ENCODE measurements around the gene TMEFF2.

TMEFF2 gene

DNA sequence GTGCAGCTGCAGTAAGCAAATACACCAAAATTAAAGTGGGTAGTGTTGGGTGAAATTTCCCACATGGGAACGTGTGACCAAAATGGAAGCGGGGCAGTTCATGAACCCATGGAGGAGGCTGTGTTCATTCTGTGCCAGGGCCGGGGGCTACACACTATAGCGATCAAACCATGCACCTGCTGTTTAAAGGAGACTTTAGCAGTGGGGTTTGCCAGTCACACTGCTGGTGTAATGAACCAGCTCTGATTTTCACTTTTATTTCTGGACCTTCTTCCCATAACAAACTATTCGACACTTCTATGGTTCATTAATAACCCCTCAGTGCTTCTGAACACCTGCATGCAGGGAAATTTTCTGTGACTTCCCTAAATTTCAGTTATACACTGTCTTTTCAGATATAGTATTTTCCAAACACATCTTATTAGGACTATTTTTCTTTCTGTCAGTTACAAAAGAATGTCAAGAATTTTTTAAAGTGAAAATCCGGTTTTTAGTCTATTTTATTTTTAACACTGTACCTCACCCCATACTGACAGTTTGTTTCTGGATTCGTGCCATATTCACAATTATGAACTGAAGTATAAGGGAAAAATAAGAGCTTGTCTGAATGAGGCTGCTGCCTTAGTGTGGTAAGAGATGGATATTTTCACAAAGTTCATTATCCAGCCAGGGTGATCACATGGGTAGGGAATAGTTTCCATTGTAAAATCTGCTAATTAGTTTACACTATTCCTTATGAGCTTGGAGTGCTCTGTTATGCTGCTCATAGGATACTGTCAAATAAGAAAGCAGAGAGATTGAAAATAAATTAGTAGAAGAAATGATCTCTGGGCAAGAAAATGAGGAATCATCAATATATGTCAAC lies 236.5 kb downstream of the TMEFF2 start:
- DNase-seq, result no peak

DNA sequence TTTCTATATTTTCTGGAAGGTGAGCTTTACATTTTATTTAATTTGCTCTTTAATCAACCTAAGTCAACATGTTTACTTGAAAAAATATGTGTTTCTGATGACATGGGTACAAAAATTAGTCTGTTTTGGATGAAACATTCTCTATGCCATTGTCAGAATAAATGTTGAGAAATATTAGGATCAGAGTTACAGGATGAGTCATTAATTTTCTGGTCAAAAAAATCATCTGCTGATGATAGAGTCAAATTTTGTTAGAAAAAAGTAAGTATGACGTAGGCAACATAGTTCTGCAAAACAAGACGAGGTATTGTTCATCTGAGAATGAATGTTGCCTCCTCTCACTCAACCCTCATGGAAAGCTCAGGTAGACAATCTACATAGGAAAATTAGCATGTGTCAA lies 240.3 kb downstream of the TMEFF2 start:
- no peak for DNase-seq

DNA sequence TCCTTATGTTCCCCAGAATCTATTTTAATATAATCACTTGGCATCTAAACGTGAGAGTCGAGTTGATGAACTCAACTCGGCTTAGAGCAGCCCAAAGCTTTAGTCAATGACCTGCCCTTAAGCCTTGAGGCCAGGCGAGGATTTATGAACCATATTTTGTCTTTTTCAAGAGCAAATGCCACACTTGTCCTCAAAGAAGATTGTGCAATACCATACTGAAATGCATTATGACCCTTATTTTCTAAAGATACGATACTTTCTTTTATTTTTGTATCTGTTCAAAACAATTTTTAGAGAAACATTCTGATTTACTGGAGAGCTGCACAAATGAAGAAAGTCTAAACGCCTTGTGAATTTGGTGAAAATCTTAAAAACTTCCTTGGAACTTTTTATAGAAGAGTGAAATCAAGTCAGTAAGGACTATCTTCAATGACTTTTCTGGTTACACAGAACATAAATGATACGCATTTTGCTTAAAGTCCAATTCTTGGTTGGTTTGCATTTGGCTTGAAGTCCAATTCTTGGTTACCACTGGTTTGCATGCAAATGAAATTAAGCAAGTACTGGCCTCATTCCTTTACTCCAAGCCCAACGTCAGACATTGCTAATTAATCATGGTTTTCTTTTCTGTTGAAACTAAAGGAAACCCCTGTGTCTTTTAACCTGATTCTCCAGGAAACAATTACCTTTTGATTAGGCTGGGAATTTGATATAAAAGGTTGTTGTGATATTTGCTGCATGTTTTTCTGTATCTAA lies 242.0 kb downstream of the TMEFF2 start:
- DNase-seq, result no peak

DNA sequence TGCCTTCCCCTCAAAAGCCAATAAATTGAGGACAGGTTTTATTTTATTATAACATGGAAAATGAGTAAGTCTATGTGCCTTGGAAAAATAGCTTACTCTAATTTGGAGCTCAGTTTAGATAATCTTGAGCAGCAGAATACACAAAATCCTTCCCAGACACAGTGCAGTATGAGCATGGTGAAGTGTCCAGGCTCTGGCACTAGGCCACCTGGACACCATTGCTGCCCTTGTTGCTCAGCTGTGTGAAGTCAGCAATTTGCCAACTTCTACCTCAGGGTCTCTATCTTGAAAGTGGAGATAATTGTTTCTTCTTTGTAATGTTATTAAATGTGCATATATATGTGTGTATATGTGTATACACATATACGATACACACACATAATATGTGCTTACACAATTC lies 242.9 kb downstream of the TMEFF2 start:
- DNase-seq, result no peak

DNA sequence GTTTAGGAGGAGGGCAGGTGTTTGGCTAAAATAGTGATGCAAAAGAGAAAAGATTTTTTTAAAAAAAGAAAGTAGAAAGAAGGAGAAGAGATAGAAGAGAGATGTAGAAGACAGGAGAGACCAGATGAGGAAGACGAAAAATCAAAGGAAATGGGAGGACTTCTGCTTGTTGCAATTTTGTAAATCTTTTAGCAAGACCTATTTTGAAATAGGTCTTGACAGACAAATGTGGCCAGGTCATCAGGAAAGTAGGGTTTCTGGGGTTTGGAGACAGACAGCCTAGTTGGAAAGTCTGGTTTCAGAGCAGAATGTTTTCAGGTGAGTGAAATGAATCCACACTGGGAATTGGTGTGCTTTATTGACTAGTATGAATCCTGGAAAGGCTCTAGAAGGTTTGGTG lies 243.4 kb downstream of the TMEFF2 start:
- no peak for DNase-seq

DNA sequence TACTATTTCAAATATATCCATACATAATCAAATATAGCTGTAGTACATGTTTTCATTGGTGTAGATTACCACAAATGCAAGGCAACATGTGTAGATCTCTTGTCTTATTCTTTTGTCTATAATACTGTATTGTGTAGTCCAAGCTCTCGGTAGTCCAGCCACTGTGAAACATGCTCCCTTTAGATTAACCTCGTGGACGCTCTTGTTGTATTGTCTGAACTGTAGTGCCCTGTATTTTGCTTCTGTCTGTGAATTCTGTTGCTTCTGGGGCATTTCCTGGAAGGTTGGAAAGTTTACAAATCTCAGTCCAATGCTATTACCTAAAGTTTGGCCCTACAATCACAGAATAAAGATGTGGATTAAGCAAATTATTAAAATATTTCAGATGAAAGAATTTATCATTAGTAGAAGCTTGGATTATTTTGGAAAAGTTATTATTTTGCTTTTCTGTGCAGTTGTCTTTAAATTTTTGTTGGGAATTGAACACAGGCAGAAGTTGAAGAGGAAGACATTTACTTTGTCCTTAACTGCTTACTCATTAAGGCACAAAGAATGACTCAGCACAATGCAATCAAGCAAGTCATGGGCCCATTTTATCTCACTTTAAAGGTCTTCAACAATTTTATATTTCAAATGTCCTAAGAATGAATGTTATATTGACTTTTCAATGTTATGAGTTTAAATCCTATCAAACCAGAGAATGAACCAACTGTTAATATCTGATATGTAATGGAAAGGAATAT lies 244.4 kb downstream of the TMEFF2 start:
- DNase-seq, result peak in 1 of 5 experiments; percentile 1

DNA sequence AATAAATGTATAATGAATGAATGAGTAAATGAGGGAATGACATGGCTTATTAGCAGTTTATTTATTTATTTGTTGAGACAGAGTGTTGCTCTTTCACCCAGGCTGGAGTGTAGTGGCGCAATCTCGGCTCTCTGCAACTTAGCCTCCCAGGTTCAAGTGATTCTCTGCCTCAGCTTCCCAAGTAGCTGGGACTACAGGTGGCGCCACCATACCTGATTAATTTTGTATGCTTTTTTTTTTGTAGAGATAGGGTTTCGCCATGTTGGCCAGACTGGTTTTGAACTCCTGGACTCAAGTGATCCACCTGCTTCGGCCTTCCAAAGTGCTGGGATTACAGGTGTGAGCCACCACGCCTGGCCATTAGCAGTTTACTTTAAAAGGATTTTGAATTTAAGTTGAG lies 247.5 kb downstream of the TMEFF2 start:
- DNase-seq, result no peak

DNA sequence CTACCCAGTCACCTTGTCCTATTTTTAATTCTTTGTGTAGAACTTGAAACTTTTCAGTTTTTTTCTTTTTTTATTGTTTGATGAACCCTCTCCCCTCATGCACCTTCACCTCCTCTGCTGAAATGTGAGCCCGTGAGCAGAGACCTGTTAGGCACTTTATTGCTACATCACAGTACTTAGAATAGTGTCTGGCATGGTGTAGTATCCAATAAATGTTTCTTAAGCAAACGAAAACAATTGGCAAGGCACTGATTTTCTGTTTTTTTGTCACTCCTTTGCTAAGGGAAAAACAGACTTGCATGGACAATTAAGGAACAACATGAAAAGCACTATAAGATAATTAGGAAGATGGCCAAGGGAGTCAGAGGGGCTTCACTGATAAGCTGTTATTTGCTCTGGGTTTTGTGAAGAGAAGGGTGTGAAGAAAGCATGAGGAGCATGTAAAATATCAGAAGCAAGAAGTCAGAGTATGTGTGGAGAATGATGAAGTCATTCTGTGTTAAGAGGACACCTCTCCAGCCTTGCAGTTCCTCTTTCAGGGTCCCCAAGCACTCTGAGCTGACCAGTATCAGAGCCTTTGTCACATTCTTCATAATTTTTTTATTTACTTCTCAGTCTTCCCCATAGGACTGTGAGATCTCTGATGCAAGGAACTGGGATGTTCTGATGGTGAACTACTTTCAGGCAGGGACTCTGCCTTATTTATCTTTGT lies 248.1 kb downstream of the TMEFF2 start:
- DNase-seq, result no peak

DNA sequence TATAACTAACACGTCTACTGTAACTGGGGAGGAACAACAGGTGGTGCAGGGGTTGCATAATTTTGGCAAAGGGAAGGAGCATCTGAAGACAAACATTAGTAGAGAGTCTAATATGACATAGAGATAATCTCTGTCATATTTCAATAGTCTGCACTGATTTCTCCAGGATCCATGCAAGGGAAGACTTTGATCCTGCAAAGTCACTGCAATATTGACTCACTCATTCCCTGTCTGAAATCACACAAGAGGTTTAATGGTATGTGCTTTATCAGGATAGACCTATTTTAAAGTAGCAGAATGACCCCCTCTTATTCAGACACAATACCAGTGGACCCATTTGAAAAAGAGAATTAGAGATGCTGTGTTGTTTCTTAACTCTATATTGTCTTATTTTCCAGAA lies 249.1 kb downstream of the TMEFF2 start:
- DNase-seq, result no peak

DNA sequence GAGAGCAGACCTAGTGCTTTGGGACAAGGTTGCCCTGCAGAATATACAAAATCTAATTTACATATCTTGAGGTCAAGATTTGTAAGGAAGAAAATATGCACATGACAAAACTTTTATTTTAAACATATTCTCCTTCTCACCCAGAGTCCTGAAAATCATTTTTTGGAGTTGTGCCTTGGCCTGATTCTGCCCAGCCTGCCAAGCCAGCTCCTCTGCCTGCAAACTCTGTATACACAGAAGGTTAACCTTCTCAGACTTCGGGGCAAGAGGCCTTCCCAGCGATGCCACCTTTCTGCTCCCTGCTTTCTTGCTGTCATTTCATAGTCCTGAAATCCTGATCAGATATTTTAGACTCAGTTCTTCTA lies 252.0 kb downstream of the TMEFF2 start:
- DNase-seq, result no peak

DNA sequence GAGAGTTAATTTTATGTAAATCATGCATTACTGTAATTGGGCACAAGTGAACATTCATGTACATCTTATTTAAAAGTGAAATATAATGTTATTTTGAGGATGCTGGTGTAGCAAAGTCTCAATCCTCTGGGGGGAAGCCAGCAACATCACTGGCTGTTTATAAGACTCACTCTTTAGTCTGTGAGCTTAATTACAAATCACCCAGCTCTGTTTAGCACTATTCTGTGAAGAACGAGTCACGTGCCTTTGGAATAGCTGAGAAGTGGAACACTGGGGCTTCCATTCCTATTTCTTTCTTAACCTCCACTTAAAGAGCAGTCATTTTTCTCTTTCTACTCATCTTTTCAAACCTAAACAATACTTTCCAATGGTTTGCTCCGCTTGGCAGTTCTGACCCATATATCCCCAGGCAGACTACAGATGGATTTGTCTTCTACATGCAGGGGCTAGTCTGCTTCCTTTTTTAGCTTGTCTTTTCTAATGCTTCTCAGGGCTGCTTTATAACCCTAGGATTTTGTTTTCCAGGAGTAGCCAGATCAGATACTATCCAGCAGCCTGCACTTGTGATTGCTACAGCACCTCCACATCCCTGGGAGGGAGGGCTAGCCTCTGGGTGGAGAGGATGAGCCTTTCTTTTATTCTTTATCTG lies 252.5 kb downstream of the TMEFF2 start:
- no peak for DNase-seq

DNA sequence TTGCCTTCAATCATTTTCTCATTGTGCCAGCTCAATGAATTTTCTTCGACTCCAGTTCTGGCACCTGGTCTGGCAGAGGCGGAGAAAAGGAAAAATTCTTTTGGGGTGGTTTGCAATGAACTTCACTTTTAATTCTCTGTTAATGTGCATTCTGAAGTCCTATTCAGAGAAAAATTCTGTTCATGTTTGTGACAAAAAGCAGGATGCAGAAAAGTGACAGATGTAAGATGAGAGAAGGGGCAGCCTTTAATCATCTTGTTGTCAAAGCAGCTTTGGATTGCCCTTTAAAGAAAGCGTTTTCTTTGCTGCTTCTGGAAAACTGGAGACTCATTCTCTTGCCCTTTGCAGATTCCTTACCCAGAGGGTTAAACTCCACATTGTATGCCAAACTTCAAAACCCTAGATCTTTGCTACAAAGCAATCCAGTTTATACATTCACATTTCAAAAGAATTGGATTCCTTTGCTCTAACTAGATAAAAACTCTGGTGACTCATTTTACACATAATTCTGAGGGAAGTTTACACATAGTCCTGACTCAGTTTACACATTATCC lies 253.3 kb downstream of the TMEFF2 start:
- DNase-seq, result no peak

DNA sequence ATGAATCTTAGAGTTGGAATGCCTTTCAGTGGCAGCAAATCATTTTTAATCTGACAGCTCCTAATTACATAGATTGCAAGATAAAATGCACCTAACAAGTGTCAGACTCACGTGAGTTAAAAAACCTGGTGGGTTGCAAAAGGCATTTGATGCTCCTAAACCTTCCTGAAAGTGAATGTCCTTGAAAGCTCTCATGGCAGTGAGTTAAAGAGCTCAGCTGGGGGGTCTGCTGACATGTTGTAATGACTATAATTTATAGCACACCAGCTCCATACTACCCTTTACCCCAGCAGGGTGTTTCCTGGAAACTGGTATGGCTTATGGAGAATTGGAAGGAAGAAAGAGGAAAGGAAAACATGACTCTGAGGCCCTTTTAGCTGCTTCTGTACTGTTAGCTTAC lies 256.0 kb downstream of the TMEFF2 start:
- DNase-seq, result no peak

DNA sequence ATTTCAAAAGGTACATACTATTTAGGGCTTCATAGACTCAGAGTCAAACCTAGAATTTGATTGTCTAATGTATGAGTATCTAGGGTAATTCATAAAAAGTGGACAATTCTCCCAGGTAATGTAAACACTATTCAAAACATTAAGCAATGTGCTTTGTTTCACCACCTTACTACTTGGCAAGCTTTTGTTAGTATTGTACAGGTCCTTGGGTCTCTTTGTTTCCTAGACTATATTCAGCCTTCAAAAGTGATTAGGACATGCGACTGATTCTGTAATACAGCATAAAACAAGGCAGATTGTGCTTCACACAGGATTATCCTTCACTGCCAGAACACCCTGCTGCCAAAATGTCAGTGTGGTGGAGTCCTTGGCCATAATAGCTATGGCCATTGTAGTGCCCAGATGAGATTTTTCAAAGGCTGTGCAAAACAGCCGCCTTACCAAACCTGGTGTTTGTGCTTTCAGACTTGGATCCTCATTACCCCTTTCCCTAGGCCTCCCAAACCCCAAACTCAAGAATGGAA lies 257.8 kb downstream of the TMEFF2 start:
- DNase-seq, result no peak

DNA sequence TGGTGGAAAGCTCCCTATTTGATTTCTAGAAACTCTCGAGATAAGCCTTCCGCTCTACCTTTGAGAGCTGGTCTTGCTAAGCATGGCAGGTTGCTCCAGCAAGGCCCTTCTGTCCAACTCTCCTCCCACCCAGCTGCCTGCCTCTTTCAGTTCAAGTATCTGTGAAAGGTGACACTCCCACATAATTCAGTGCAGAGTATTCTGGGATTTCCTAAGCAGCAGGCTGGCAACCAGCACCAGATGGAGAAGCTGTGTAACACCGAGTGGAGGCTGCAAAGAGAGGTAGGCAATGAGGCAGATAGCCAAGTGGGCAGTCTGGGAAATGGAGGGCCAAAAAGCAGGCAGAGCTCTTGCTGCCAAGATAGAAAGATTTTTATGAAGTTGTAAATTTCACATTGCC lies 259.5 kb downstream of the TMEFF2 start:
- no peak for DNase-seq

DNA sequence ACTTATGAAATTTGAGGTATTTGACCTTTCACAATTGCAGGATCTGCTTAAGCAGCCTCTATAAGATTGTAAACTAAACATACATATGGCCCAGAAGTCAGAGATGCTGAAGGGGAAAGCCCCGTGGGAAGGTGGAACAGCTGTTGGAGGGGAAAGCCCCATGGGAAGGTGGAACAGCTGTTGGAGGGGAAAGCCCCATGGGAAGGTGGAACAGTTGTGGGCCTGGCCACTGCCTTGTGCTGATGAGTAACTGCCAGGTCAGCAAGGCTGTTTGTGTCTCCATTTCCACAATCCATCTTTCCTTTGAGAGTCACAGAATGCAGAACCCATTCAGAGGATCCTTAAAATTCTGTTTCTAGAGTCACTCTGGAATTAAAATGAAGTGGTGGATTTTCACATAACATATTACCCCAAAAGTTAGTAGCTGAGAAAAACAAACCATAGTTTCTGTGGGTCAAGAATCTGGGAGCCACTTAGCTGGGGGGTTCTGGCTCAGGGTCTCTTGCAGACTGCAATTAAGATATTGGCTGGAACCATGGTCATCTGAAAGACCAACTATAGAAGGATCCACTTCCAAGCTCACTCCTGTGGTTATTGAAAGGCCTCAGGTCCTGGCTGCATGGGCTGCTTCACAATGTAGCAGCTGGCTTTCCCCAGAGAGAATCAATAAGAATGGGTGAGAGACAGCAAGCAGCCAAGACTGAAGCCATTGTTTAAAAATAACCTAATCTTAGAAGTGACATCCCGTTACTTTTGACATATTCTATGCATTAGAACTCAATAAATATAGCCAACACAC lies 261.2 kb downstream of the TMEFF2 start:
- no peak for DNase-seq

DNA sequence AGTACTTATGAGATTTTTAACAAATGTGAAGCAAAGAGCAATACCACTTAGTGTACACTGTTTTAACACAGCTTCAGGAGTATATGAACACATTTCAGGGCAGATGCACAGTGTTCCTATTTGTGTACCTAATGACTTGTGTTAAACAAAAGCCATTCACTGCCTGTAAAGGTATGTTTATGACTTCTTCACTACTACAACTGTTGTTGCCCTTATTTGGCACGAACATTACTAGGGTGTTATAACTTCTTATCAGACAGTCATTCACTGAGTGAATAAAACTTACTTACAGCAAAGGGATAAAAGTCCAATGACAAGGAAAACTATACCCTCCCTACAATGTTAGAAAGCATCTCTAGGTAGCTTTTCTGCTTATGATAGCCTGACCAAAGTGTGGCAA lies 262.4 kb downstream of the TMEFF2 start:
- no peak for DNase-seq

DNA sequence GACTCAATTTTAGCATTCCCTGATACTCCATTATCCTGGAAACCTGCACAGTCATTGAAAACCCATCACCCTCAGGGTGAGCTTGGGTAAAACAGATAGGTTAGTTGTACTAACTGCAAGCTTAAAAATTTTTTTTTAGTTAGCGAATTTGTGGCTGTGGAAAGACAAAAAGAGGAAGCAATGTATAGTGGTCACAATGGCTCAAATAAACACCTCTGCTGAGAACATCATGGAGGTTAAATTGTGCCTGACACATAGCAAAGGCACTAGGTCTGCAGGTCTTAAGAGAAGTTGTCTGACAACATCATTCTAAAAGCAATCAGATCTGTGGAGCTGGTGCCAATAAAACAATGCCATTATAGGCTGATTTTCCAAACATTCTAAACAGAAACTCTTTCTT lies 263.4 kb downstream of the TMEFF2 start:
- DNase-seq, result no peak

DNA sequence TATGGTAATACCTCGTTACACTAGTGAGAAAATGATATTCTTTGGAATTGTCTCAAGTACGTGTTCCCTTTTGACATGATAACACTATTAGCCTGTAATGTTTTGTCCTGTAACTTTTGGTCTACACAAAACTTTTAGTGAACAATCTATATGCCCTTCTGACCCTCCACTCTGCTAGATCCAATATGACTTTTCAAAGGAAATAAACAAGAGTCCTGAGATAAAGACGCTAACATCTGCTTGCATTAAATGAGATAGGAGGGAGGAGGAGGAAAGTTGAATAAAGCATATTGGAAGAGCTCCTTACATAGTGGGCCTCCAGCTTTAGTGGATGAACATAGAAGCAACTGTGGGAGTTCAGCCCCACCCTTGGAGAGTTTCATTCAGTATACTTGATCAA lies 264.5 kb downstream of the TMEFF2 start:
- no peak for DNase-seq

DNA sequence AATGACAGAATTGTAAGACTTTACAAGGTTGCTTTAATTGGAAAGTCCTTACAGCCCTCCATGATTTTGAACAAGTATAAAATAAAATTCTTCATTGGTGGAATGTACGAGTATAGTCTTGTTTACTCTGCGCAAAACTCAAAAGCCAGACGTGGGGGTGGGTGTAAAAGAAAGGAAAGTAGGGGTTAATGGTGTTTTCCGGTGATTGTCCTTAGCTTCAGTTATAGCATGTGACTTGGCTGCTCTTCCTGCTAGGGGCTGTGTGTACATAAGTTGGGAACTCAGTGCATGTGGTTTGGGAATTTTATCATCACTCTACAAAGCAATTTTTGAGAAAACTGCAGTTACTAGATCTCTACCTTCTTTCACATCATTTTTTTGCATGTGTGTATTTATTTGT lies 265.4 kb downstream of the TMEFF2 start:
- no peak for DNase-seq

DNA sequence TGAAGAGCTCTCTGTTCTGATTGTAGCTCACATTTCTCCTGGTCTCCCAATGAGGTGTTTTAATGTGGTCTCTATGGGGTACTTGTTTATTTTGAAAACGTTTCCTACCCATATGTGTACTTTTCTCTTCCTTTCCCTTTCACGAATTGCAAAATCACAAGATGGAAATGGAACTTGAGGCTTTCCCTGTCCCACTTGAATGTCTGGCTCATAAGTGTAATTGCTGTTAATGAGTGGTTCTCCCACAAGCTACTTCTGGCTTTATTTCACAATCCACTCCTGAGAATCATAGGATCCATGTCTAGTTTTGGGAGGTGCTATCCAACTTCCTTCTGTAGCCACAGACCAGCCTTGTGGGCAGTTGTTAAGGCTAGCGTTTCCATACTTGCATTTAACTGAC lies 266.7 kb downstream of the TMEFF2 start:
- no peak for DNase-seq

Measured in T-helper 2 cell (primary cell).